Neural progenitor cell (in vitro differentiated cells): Measurements from ENCODE around the gene TRIM22. TPM values are rescaled to one million over a fixed set of nuclear protein-coding genes. Genes with fewer than 3 reads are reported as not detected.
A peak's percentile ranks its signal among the peaks of the same experiment; 100 is the strongest.
"Not testable (repeated sequence)": the region's sequence is repeated elsewhere in the genome, so short reads cannot be mapped to it uniquely, and the experiment has no call there.

Experiments
- DNase-seq: peaks from one replicate; pipeline ENCODE4 v3.0.0-alpha.2; 2016; ENCODE audit warnings: low spot score
- H2AFZ ChIP-seq: fragments of 200-600 bp; sonication (generic); replicated peaks from 2 replicates; pipeline ENCODE4 v1.6.1; 2016; ENCODE audit warnings: antibody characterized with exemption
- H3F3A ChIP-seq: fragments of 200-600 bp; sonication (generic); 2 replicates; pipeline ENCODE4 v1.6.1; 2016; ENCODE audit warnings: antibody characterized with exemption, low read depth
- H3K27ac ChIP-seq: fragments of 200-600 bp; sonication (generic); 2 replicates; pipeline ENCODE4 v1.5.1; 2016; ENCODE audit warnings: mild to moderate bottlenecking
- H3K27me3 ChIP-seq: fragments of 200-600 bp; sonication (generic); 2 replicates; pipeline ENCODE4 v1.6.1; 2016; ENCODE audit warnings: mild to moderate bottlenecking, moderate library complexity
- H3K36me3 ChIP-seq: fragments of 200-600 bp; sonication (generic); 2 replicates; pipeline ENCODE4 v1.5.1; 2016
- H3K4me1 ChIP-seq: fragments of 200-600 bp; sonication (generic); 2 replicates; pipeline ENCODE4 v1.6.1; 2016; ENCODE audit warnings: mixed run types
- H3K4me2 ChIP-seq: fragments of 200-600 bp; sonication (generic); 2 replicates; pipeline ENCODE4 v1.6.1; 2016
- H3K4me3 ChIP-seq: fragments of 200-600 bp; sonication (generic); 2 replicates; pipeline ENCODE4 v1.5.1; 2016
- H3K79me2 ChIP-seq: fragments of 200-600 bp; sonication (generic); 2 replicates; pipeline ENCODE4 v1.6.1; 2016; ENCODE audit warnings: low read depth
- H3K9ac ChIP-seq: fragments of 200-600 bp; sonication (generic); 2 replicates; pipeline ENCODE4 v1.6.1; 2016
- H3K9me3 ChIP-seq: fragments of 200-600 bp; sonication (generic); 2 replicates; pipeline ENCODE4 v1.5.1; 2016; ENCODE audit warnings: low read depth
- H4K20me1 ChIP-seq: fragments of 200-600 bp; sonication (generic); 2 replicates; pipeline ENCODE4 v1.6.1; 2016; ENCODE audit warnings: low read depth
- H3K27ac Mint-ChIP-seq: 3 replicates; pipeline ENCODE4 v1.8.0; 2021; ENCODE audit warnings: mixed read lengths
- H3K27me3 Mint-ChIP-seq: 2 replicates; pipeline ENCODE4 v1.8.0; 2022; ENCODE audit warnings: low read depth, mild to moderate bottlenecking, inconsistent platforms, moderate library complexity, mixed read lengths; ENCODE audit not compliant: insufficient read depth
- H3K36me3 Mint-ChIP-seq: 3 replicates; pipeline ENCODE4 v1.8.0; 2021; ENCODE audit warnings: mixed read lengths
- H3K4me1 Mint-ChIP-seq: 3 replicates; pipeline ENCODE4 v1.8.0; 2021; ENCODE audit warnings: mixed read lengths
- H3K4me3 Mint-ChIP-seq: 3 replicates; pipeline ENCODE4 v1.8.0; 2021; ENCODE audit warnings: mild to moderate bottlenecking, moderate library complexity, mixed read lengths
- H3K9me3 Mint-ChIP-seq: 3 replicates; pipeline ENCODE4 v1.8.0; 2020; ENCODE audit warnings: mixed read lengths
- CTCF ChIP-seq: fragments of 200-600 bp; sonication (generic); IDR thresholded peaks from 2 replicates; pipeline ENCODE4 v1.5.1; 2017; ENCODE audit warnings: antibody characterized with exemption, mild to moderate bottlenecking
- EZH2 ChIP-seq: fragments of 200-600 bp; sonication (generic); IDR thresholded peaks from 2 replicates; pipeline ENCODE4 v1.6.1; 2017; ENCODE audit warnings: antibody characterized with exemption, mild to moderate bottlenecking, moderate library complexity
- EZH2phosphoT487 ChIP-seq: fragments of 200-600 bp; sonication (generic); IDR thresholded peaks from 2 replicates; pipeline ENCODE4 v1.6.1; 2017; ENCODE audit warnings: antibody characterized with exemption
- total RNA-seq: library from RNA; depleted of rRNA; stranded (reverse); fragments of >200 nt; gene quantifications from 2 replicates; pipeline ENCODE4 v1.2.3, GENCODE V29; 2015; ENCODE audit warnings: low replicate concordance

Gene TRIM22
- total RNA-seq, 1 donor from 2014 or later: 21.3 TPM

- no peaks in the 10 kb centered on the region for H3F3A ChIP-seq
- H3K27ac ChIP-seq: no peak overlapping the region
- Mint-ChIP-seq H3K9me3 (no peaks in the 10 kb centered on the region), H3K27me3 (no peaks in the 10 kb centered on the region), H3K36me3 (no peaks in the 10 kb centered on the region), H3K4me3 (no peak overlapping the region), H3K27ac (no peak overlapping the region), H3K4me1 (no peaks in the 10 kb centered on the region)
- no peaks in the 10 kb centered on the region for H3K27me3 ChIP-seq
- H3K79me2 ChIP-seq: no peaks in the 10 kb centered on the region
- H2AFZ ChIP-seq: no peak overlapping the region
- no peak overlapping the region for H3K9ac ChIP-seq
- TF ChIP-seq EZH2: no peak
- TF ChIP-seq EZH2phosphoT487: no peak
- TF ChIP-seq CTCF: no peak
- no peak overlapping the region for H3K4me2 ChIP-seq
- DNase-seq: no peak
- no peaks in the 10 kb centered on the region for H3K9me3 ChIP-seq
- no peaks in the 10 kb centered on the region for H4K20me1 ChIP-seq
- H3K4me1 ChIP-seq: no peaks in the 10 kb centered on the region
- H3K36me3 ChIP-seq: peaks cover 3% of the 10 kb centered on the region
- H3K4me3 ChIP-seq: no peak overlapping the region
These were observed 16.1 kb downstream of the TRIM22 start for GRCh38 chr11:5705688-5706087.

GRCh38 chr11:5712507-5712906 lies 22.9 kb downstream of the TRIM22 start:
- Histone ChIP-seq H3K36me3 (no peaks in the 10 kb centered on the region), H3K27me3 (no peaks in the 10 kb centered on the region)
- H3K27me3 Mint-ChIP-seq: peaks cover 2% of the 10 kb centered on the region

GRCh38 chr11:5713695-5714094 lies 24.1 kb downstream of the TRIM22 start:
- no peaks in the 10 kb centered on the region for H3K27me3 ChIP-seq
- H2AFZ ChIP-seq: no peak overlapping the region
- H3K27ac Mint-ChIP-seq: no peak overlapping the region
- H3K4me1 Mint-ChIP-seq: no peaks in the 10 kb centered on the region
- H3K36me3 Mint-ChIP-seq: no peaks in the 10 kb centered on the region
- DNase-seq: no peak
- H3K4me1 ChIP-seq: no peaks in the 10 kb centered on the region
- H3K4me3 ChIP-seq: no peak overlapping the region
- no peaks in the 10 kb centered on the region for H3F3A ChIP-seq
- peaks cover 4% of the 10 kb centered on the region for H3K27me3 Mint-ChIP-seq
- no peaks in the 10 kb centered on the region for H3K9me3 ChIP-seq
- peaks cover 2% of the 10 kb centered on the region for H3K9me3 Mint-ChIP-seq
- no peak overlapping the region for H3K4me3 Mint-ChIP-seq
- H3K27ac ChIP-seq: no peak overlapping the region
- TF ChIP-seq CTCF: no peak
- TF ChIP-seq EZH2: no peak
- TF ChIP-seq EZH2phosphoT487: no peak
- H4K20me1 ChIP-seq: no peaks in the 10 kb centered on the region
- H3K79me2 ChIP-seq: no peaks in the 10 kb centered on the region
- no peak overlapping the region for H3K9ac ChIP-seq
- no peaks in the 10 kb centered on the region for H3K36me3 ChIP-seq
- no peak overlapping the region for H3K4me2 ChIP-seq

More at GRCh38 chr11:5712507-5712906, 22.9 kb downstream of the TRIM22 start:
- Histone ChIP-seq H3K9me3 (no peaks in the 10 kb centered on the region), H3K4me2 (no peak overlapping the region), H2AFZ (no peak overlapping the region), H4K20me1 (no peaks in the 10 kb centered on the region), H3K4me3 (no peak overlapping the region), H3K9ac (no peak overlapping the region), H3F3A (no peaks in the 10 kb centered on the region), H3K79me2 (no peaks in the 10 kb centered on the region), H3K4me1 (no peaks in the 10 kb centered on the region), H3K27ac (no peak overlapping the region)
- no peaks in the 10 kb centered on the region for H3K36me3 Mint-ChIP-seq
- DNase-seq: no peak
- no peak overlapping the region for H3K4me3 Mint-ChIP-seq
- TF ChIP-seq CTCF (peak; percentile 42), EZH2phosphoT487 (no peak)
- H3K27ac Mint-ChIP-seq: no peak overlapping the region
- H3K9me3 Mint-ChIP-seq: peaks cover 2% of the 10 kb centered on the region
- no peaks in the 10 kb centered on the region for H3K4me1 Mint-ChIP-seq

GRCh38 chr11:5716518-5716917 lies 26.9 kb downstream of the TRIM22 start:
- H3K27me3 ChIP-seq, H3K4me2 ChIP-seq, H4K20me1 ChIP-seq, H3K27ac ChIP-seq, H3K4me1 ChIP-seq, H3K9ac ChIP-seq, H3K36me3 ChIP-seq, DNase-seq, H3F3A ChIP-seq, H3K4me3 ChIP-seq, H3K4me3 Mint-ChIP-seq, H3K9me3 ChIP-seq, H2AFZ ChIP-seq, H3K79me2 ChIP-seq, H3K27ac Mint-ChIP-seq, H3K9me3 Mint-ChIP-seq, H3K4me1 Mint-ChIP-seq, H3K27me3 Mint-ChIP-seq, H3K36me3 Mint-ChIP-seq: not testable (repeated sequence)
